DOHH2 (cell line): Measurements from ENCODE around the gene VPS13A.

ENCODE experiments used
- H3F3A ChIP-seq: fragments of 200-600 bp; sonication (generic), shearing (Covaris generic); 2 replicates; pipeline ENCODE4 v1.6.0; 2016; ENCODE audit warnings: antibody characterized with exemption, mild to moderate bottlenecking; ENCODE audit not compliant: control insufficient read depth, insufficient read depth
- H3K27ac ChIP-seq: fragments of 200-600 bp; sonication (generic); 2 replicates; pipeline ENCODE4 v1.5.1; 2014; ENCODE audit warnings: low read depth, mild to moderate bottlenecking, low read length, moderate library complexity
- H3K27me3 ChIP-seq: fragments of 200-600 bp; sonication (generic); 2 replicates; pipeline ENCODE4 v1.6.1; 2014; ENCODE audit warnings: mild to moderate bottlenecking, low read length, mixed read lengths; ENCODE audit not compliant: control insufficient read depth
- H3K36me3 ChIP-seq: fragments of 200-600 bp; sonication (generic); 2 replicates; pipeline ENCODE4 v1.6.1; 2014; ENCODE audit warnings: mild to moderate bottlenecking, low read length, moderate library complexity, mixed read lengths; ENCODE audit not compliant: control insufficient read depth
- H3K4me1 ChIP-seq: fragments of 200-600 bp; sonication (generic); 2 replicates; pipeline ENCODE4 v1.6.1; 2014; ENCODE audit warnings: mild to moderate bottlenecking, low read length, mixed read lengths; ENCODE audit not compliant: control insufficient read depth
- H3K4me2 ChIP-seq: fragments of 200-600 bp; sonication (generic); 2 replicates; pipeline ENCODE4 v1.6.0; 2014; ENCODE audit warnings: mild to moderate bottlenecking, low read length, moderate library complexity
- H3K4me3 ChIP-seq: fragments of 200-600 bp; sonication (generic); 2 replicates; pipeline ENCODE4 v1.5.1; 2014; ENCODE audit warnings: mild to moderate bottlenecking, low read length, mixed read lengths
- H3K79me2 ChIP-seq: fragments of 200-600 bp; sonication (generic); 2 replicates; pipeline ENCODE4 v1.6.1; 2014; ENCODE audit warnings: mild to moderate bottlenecking, low read length, mixed read lengths; ENCODE audit not compliant: control insufficient read depth
- H3K9me2 ChIP-seq: fragments of 200-600 bp; sonication (generic); replicated peaks from 2 replicates; pipeline ENCODE4 v1.6.1; 2014; ENCODE audit warnings: mild to moderate bottlenecking, low read length, mixed read lengths; ENCODE audit not compliant: control insufficient read depth
- H3K9me3 ChIP-seq: fragments of 200-600 bp; sonication (generic); 2 replicates; pipeline ENCODE4 v1.6.1; 2014; ENCODE audit warnings: antibody characterized with exemption, low read length, mixed read lengths; ENCODE audit not compliant: control insufficient read depth, insufficient read depth
- H4K20me1 ChIP-seq: fragments of 200-600 bp; sonication (generic); 2 replicates; pipeline ENCODE4 v1.6.0; 2014; ENCODE audit warnings: low read depth, mild to moderate bottlenecking, antibody characterized with exemption, low read length, moderate library complexity; ENCODE audit not compliant: control insufficient read depth, insufficient read depth
- CTCF ChIP-seq: fragments of 200-600 bp; sonication (generic); IDR thresholded peaks from one replicate; pipeline ENCODE4 v1.5.1; 2014; ENCODE audit warnings: antibody characterized with exemption, mild to moderate bottlenecking, low read depth, low read length; ENCODE audit not compliant: poor library complexity, severe bottlenecking
- EZH2phosphoT487 ChIP-seq: fragments of 200-600 bp; sonication (generic); IDR thresholded peaks from 2 replicates; pipeline ENCODE4 v1.6.1; 2017; ENCODE audit warnings: borderline replicate concordance, mild to moderate bottlenecking, antibody characterized with exemption, low read length, moderate library complexity, mixed read lengths

Gene VPS13A

GRCh38 chr9:77133011-77133410 lies 44.3 kb upstream of the VPS13A start:
- TF ChIP-seq CTCF (no peak), EZH2phosphoT487 (no peak)
- no peaks in the 10 kb centered on the region for H3K36me3 ChIP-seq
- H3K79me2 ChIP-seq: no peaks in the 10 kb centered on the region
- no peak overlapping the region for H3K4me3 ChIP-seq
- H3K4me1 ChIP-seq: no peaks in the 10 kb centered on the region
- H3K27ac ChIP-seq: no peak overlapping the region
- no peaks in the 10 kb centered on the region for H3F3A ChIP-seq
- no peaks in the 10 kb centered on the region for H3K9me3 ChIP-seq
- H3K27me3 ChIP-seq: no peaks in the 10 kb centered on the region; the same call in 1 of the 2 replicates
- no peak overlapping the region for H3K4me2 ChIP-seq
- no peaks in the 10 kb centered on the region for H4K20me1 ChIP-seq
- no peaks in the 10 kb centered on the region for H3K9me2 ChIP-seq

- no peaks in the 10 kb centered on the region for H3K79me2 ChIP-seq
- no peak overlapping the region for H3K27ac ChIP-seq
- H3K27me3 ChIP-seq: no peaks in the 10 kb centered on the region
- H3K4me2 ChIP-seq: no peak overlapping the region
- no peaks in the 10 kb centered on the region for H3F3A ChIP-seq
- no peaks in the 10 kb centered on the region for H3K9me3 ChIP-seq
- H3K4me1 ChIP-seq: no peaks in the 10 kb centered on the region
- no peaks in the 10 kb centered on the region for H3K36me3 ChIP-seq
- no peak overlapping the region for H3K4me3 ChIP-seq
- no peaks in the 10 kb centered on the region for H3K9me2 ChIP-seq
- TF ChIP-seq EZH2phosphoT487 (no peak), CTCF (no peak)
- H4K20me1 ChIP-seq: no peaks in the 10 kb centered on the region
Measured at GRCh38 chr9:77142366-77142765, 35.0 kb upstream of the VPS13A start.

GRCh38 chr9:77149879-77150278 lies 27.5 kb upstream of the VPS13A start:
- no peaks in the 10 kb centered on the region for H3K4me1 ChIP-seq
- H3K9me3 ChIP-seq: no peaks in the 10 kb centered on the region
- H3K4me3 ChIP-seq: no peak overlapping the region
- no peaks in the 10 kb centered on the region for H3K36me3 ChIP-seq
- no peak overlapping the region for H3K4me2 ChIP-seq
- H3F3A ChIP-seq: no peaks in the 10 kb centered on the region
- H3K27ac ChIP-seq: no peak overlapping the region
- no peaks in the 10 kb centered on the region for H3K27me3 ChIP-seq
- no peaks in the 10 kb centered on the region for H4K20me1 ChIP-seq
- no peaks in the 10 kb centered on the region for H3K79me2 ChIP-seq
- H3K9me2 ChIP-seq: no peaks in the 10 kb centered on the region
- no peak for TF ChIP-seq CTCF
- no peak for TF ChIP-seq EZH2phosphoT487

- no peaks in the 10 kb centered on the region for H4K20me1 ChIP-seq
- H3K79me2 ChIP-seq: no peaks in the 10 kb centered on the region
- no peaks in the 10 kb centered on the region for H3K9me3 ChIP-seq
- H3K4me2 ChIP-seq: no peak overlapping the region
- no peaks in the 10 kb centered on the region for H3K36me3 ChIP-seq
- TF ChIP-seq EZH2phosphoT487: no peak
- TF ChIP-seq CTCF: no peak
- no peak overlapping the region for H3K27ac ChIP-seq
- H3K4me3 ChIP-seq: no peak overlapping the region
- H3F3A ChIP-seq: no peaks in the 10 kb centered on the region
- no peaks in the 10 kb centered on the region for H3K27me3 ChIP-seq
- H3K9me2 ChIP-seq: no peaks in the 10 kb centered on the region
- H3K4me1 ChIP-seq: no peaks in the 10 kb centered on the region
Measured at GRCh38 chr9:77152289-77152688, 25.0 kb upstream of the VPS13A start.
